Hematopoietic multipotent progenitor cell treated with erythropoietin and hydrocortisone succinate and interleukin-3 and kit ligand, for 4 days (in vitro differentiated cells): ENCODE measurements around the gene ASCL2.

Experiments used
- DNase-seq: peaks from one replicate; pipeline ENCODE4 v3.0.0-alpha.2; 2015

Gene ASCL2

GRCh38 chr11:2271327-2272227, 1.2 kb upstream of the ASCL2 start:
- no peak for DNase-seq

GRCh38 chr11:2271077-2271326, 614 bp upstream of the ASCL2 start:
- peak; percentile 64 for DNase-seq

- peak; percentile 84 for DNase-seq
Observed at GRCh38 chr11:2269601-2270321, 627 bp downstream of the ASCL2 start.

- peak; percentile 85 for DNase-seq
Observed at GRCh38 chr11:2268729-2269600, 1.4 kb downstream of the ASCL2 start.

GRCh38 chr11:2267851-2268728, 2.3 kb downstream of the ASCL2 start:
- DNase-seq, result no peak

- no peak for DNase-seq
Observed at GRCh38 chr11:2267306-2267850, 3.0 kb downstream of the ASCL2 start.

GRCh38 chr11:2266586-2267305, 3.6 kb downstream of the ASCL2 start:
- DNase-seq, result no peak

- no peak for DNase-seq
Observed at GRCh38 chr11:2265854-2266585, 4.4 kb downstream of the ASCL2 start.

- peak; percentile 44 for DNase-seq
Observed at GRCh38 chr11:2265396-2265795, 5.0 kb downstream of the ASCL2 start.

GRCh38 chr11:2264366-2265053, 5.9 kb downstream of the ASCL2 start:
- DNase-seq, result no peak

GRCh38 chr11:2263724-2264360, 6.5 kb downstream of the ASCL2 start:
- DNase-seq, result no peak

- no peak for DNase-seq
Observed at GRCh38 chr11:2263071-2263565, 7.3 kb downstream of the ASCL2 start.

GRCh38 chr11:2262301-2263070, 7.9 kb downstream of the ASCL2 start:
- DNase-seq, result no peak

GRCh38 chr11:2261436-2262230, 8.8 kb downstream of the ASCL2 start:
- DNase-seq, result no peak

GRCh38 chr11:2260491-2261364, 9.7 kb downstream of the ASCL2 start:
- no peak for DNase-seq

GRCh38 chr11:2259897-2260451, 10.4 kb downstream of the ASCL2 start:
- DNase-seq, result no peak
